DMS79 (cell line): ENCODE measurements around the gene TEF.
"Not testable (repeated sequence)": the region's sequence is repeated elsewhere in the genome, so short reads cannot be mapped to it uniquely, and the experiment has no call there.

Experiments
- DNase-seq: peaks from one replicate; lab custom pipeline; 2025; lab: John Stamatoyannopoulos, UW

TEF gene

GRCh38 chr22:41382610-41383009 is 868 bp downstream of the TEF start:
- no peak for DNase-seq

GRCh38 chr22:41383085-41383484 is 1.3 kb downstream of the TEF start:
- DNase-seq: no peak

GRCh38 chr22:41384128-41384527 is 2.4 kb downstream of the TEF start:
- DNase-seq: no peak

- no peak for DNase-seq
These were observed 5.6 kb downstream of the TEF start for GRCh38 chr22:41387341-41387740.

- DNase-seq: no peak
These were observed 12.2 kb downstream of the TEF start for GRCh38 chr22:41394012-41394356.

GRCh38 chr22:41395531-41396240 is 13.9 kb downstream of the TEF start:
- DNase-seq: no peak

- DNase-seq: no peak
These were observed 15.5 kb downstream of the TEF start for GRCh38 chr22:41397143-41397811.

- DNase-seq: no peak
These were observed 17.2 kb downstream of the TEF start for GRCh38 chr22:41398921-41399320.

GRCh38 chr22:41401781-41402648 is 20.3 kb downstream of the TEF start:
- DNase-seq: peak; percentile 25

- not testable (repeated sequence) for DNase-seq
These were observed 21.1 kb downstream of the TEF start for GRCh38 chr22:41402851-41403250.

- DNase-seq: peak; percentile 67
These were observed 22.0 kb downstream of the TEF start for GRCh38 chr22:41403532-41404318.

GRCh38 chr22:41405588-41405987 is 23.8 kb downstream of the TEF start:
- no peak for DNase-seq

GRCh38 chr22:41406410-41406809 is 24.7 kb downstream of the TEF start:
- DNase-seq: no peak

- DNase-seq: no peak
These were observed 25.7 kb downstream of the TEF start for GRCh38 chr22:41407433-41407832.

GRCh38 chr22:41408665-41409064 is 26.9 kb downstream of the TEF start:
- DNase-seq: no peak

GRCh38 chr22:41410311-41410751 is 28.6 kb downstream of the TEF start:
- DNase-seq: no peak

- no peak for DNase-seq
These were observed 29.5 kb downstream of the TEF start for GRCh38 chr22:41411021-41411851.

GRCh38 chr22:41415554-41415953 is 33.8 kb downstream of the TEF start:
- no peak for DNase-seq

GRCh38 chr22:41417622-41418390 is 36.1 kb downstream of the TEF start:
- DNase-seq: no peak

- no peak for DNase-seq
These were observed 37.0 kb downstream of the TEF start for GRCh38 chr22:41418717-41419116.
